Right atrium auricular region (tissue), 2 donors: ENCODE results near the gene ETS1. TPM values are rescaled to one million over a fixed set of nuclear protein-coding genes. Genes with fewer than 3 reads are reported as not detected.

Experiments used
- DNase-seq: peaks from one replicate; pipeline ENCODE4 v3.0.0-alpha.2; 2019; ENCODE audit warnings: low spot score
- H3K27ac ChIP-seq, 2 donors: fragments of 200-600 bp; sonication (generic); 1 replicate in 1 of 2; 2 replicates in 1 of 2; pipeline ENCODE4 v1.5.1; 2016 to 2019
- H3K27me3 ChIP-seq, 2 donors: fragments of 200-600 bp; sonication (generic); one replicate each; pipeline versions ENCODE4 v1.5.1 to v1.6.0; 2017 to 2019
- H3K36me3 ChIP-seq: fragments of 200-600 bp; sonication (generic); one replicate; pipeline ENCODE4 v1.5.1; 2016
- H3K4me1 ChIP-seq, 2 donors: fragments of 200-600 bp; sonication (generic); one replicate each; pipeline versions ENCODE4 v1.5.1 to v1.6.0; 2017 to 2019
- H3K4me3 ChIP-seq, 2 donors: fragments of 200-600 bp; sonication (generic); 1 replicate in 1 of 2; 2 replicates in 1 of 2; pipeline ENCODE4 v1.5.1; 2017 to 2019; ENCODE audit warnings: mild to moderate bottlenecking in 1 of 2, moderate library complexity in 1 of 2
- H3K9me3 ChIP-seq, 2 donors: fragments of 200-600 bp; sonication (generic); one replicate each; pipeline ENCODE4 v1.5.1; 2019
- CTCF ChIP-seq, 2 donors: fragments of 200-600 bp; sonication (generic); IDR thresholded peaks; one replicate each; pipeline ENCODE4 v1.5.1; 2019; ENCODE audit warnings: antibody characterized with exemption in 2 of 2
- total RNA-seq, 2 donors: library from RNA; depleted of rRNA; stranded (reverse); fragments of >200 nt; gene quantifications; one replicate each; pipeline ENCODE4 v1.1.0, GENCODE V29; 2016

The ETS1 gene
- total RNA-seq, 2 donors from 2014 or later = 37.9 to 46.6 TPM

- peak overlapping the region in 1 of 2 donors; percentile 33 for H3K4me3 ChIP-seq
- H3K4me1 ChIP-seq = peaks cover 0 to 94% of the 10 kb centered on the region in 2 donors
- no peak for TF ChIP-seq CTCF (IDR thresholded peaks at IDR 0.05)
- H3K9me3 ChIP-seq = no peaks in the 10 kb centered on the region
- no peaks in the 10 kb centered on the region for H3K27me3 ChIP-seq
- H3K36me3 ChIP-seq = peaks cover 5% of the 10 kb centered on the region
- peak overlapping the region; percentile 81 to 93 for H3K27ac ChIP-seq
- no peak for DNase-seq
Measured at GRCh38 chr11:128507936-128508335, 79.4 kb downstream of the ETS1 start.

GRCh38 chr11:128506999-128507611 is 80.3 kb downstream of the ETS1 start:
- H3K4me3 ChIP-seq = peak overlapping the region; percentile 25 to 33

GRCh38 chr11:128506356-128506755 is 81.0 kb downstream of the ETS1 start:
- H3K9me3 ChIP-seq = no peaks in the 10 kb centered on the region
- no peak overlapping the region for H3K4me3 ChIP-seq
- no peak for DNase-seq
- no peaks in the 10 kb centered on the region for H3K36me3 ChIP-seq
- peak in 1 of 2 donors; percentile 19 for TF ChIP-seq CTCF (IDR thresholded peaks at IDR 0.05)
- peak overlapping the region; percentile 81 to 93 for H3K27ac ChIP-seq
- H3K27me3 ChIP-seq = no peaks in the 10 kb centered on the region
- peaks cover 0 to 98% of the 10 kb centered on the region in 2 donors for H3K4me1 ChIP-seq

More at GRCh38 chr11:128506999-128507611, 80.3 kb downstream of the ETS1 start:
- H3K27ac ChIP-seq = peak overlapping the region; percentile 81 to 93
- TF ChIP-seq CTCF (IDR thresholded peaks at IDR 0.05) = no peak
- peaks cover 0 to 94% of the 10 kb centered on the region in 2 donors for H3K4me1 ChIP-seq
- no peaks in the 10 kb centered on the region for H3K36me3 ChIP-seq
- peak; percentile 96 for DNase-seq
- no peaks in the 10 kb centered on the region for H3K27me3 ChIP-seq
- H3K9me3 ChIP-seq = no peaks in the 10 kb centered on the region

- Histone ChIP-seq H3K27me3 (no peaks in the 10 kb centered on the region), H3K4me3 (no peak overlapping the region), H3K36me3 (no peaks in the 10 kb centered on the region), H3K9me3 (no peaks in the 10 kb centered on the region), H3K4me1 (peaks cover 0 to 98% of the 10 kb centered on the region in 2 donors), H3K27ac (peak overlapping the region; percentile 49 to 93)
- no peak for TF ChIP-seq CTCF (IDR thresholded peaks at IDR 0.05)
- DNase-seq = no peak
Measured at GRCh38 chr11:128505449-128506065, 81.8 kb downstream of the ETS1 start.

GRCh38 chr11:128504486-128504885 is 82.9 kb downstream of the ETS1 start:
- H3K27ac ChIP-seq = peak overlapping the region; percentile 49 to 93
- H3K4me1 ChIP-seq = peaks cover 0 to 98% of the 10 kb centered on the region in 2 donors
- no peaks in the 10 kb centered on the region for H3K27me3 ChIP-seq
- no peak overlapping the region for H3K4me3 ChIP-seq
- no peak for TF ChIP-seq CTCF (IDR thresholded peaks at IDR 0.05)
- H3K36me3 ChIP-seq = no peaks in the 10 kb centered on the region
- no peak for DNase-seq
- no peaks in the 10 kb centered on the region for H3K9me3 ChIP-seq
